Mucosa of gallbladder (tissue), 1 donor: ENCODE measurements around the gene NOB1. TPM values are rescaled to one million over a fixed set of nuclear protein-coding genes. Genes with fewer than 3 reads are reported as not detected.
A peak's percentile ranks its signal among the peaks of the same experiment; 100 is the strongest.

ENCODE experiments used
- DNase-seq: peaks from one replicate; pipeline ENCODE4 v3.0.0-alpha.2; 2020; ENCODE audit warnings: low spot score
- total RNA-seq: library from RNA; stranded (reverse); gene quantifications from one replicate; pipeline ENCODE4 v1.2.1, GENCODE V29; 2021
- donor health status: DM: no; HTN: no; CAD: no.

Gene NOB1
- total RNA-seq, 1 donor from 2014 or later = 31.6 TPM

GRCh38 chr16:69721441-69721957 lies 33.2 kb downstream of the NOB1 start:
- DNase-seq = peak; percentile 34

- no peak for DNase-seq
Measured at GRCh38 chr16:69720822-69721430, 33.8 kb downstream of the NOB1 start.

- DNase-seq = no peak
Measured at GRCh38 chr16:69718111-69718764, 36.5 kb downstream of the NOB1 start.

- no peak for DNase-seq
Measured at GRCh38 chr16:69717066-69717465, 37.7 kb downstream of the NOB1 start.

- DNase-seq = no peak
Measured at GRCh38 chr16:69712914-69713581, 41.7 kb downstream of the NOB1 start.

GRCh38 chr16:69712277-69712676 lies 42.4 kb downstream of the NOB1 start:
- DNase-seq = no peak

- peak; percentile 60 for DNase-seq
Measured at GRCh38 chr16:69711115-69711740, 43.5 kb downstream of the NOB1 start.

- no peak for DNase-seq
Measured at GRCh38 chr16:69709456-69710084, 45.2 kb downstream of the NOB1 start.

- DNase-seq = no peak
Measured at GRCh38 chr16:69707920-69708683, 46.6 kb downstream of the NOB1 start.

GRCh38 chr16:69706975-69707340 lies 47.8 kb downstream of the NOB1 start:
- no peak for DNase-seq

GRCh38 chr16:69706256-69706974 lies 48.3 kb downstream of the NOB1 start:
- DNase-seq = no peak

- no peak for DNase-seq
Measured at GRCh38 chr16:69703638-69704037, 51.1 kb downstream of the NOB1 start.

GRCh38 chr16:69701866-69702265 lies 52.9 kb downstream of the NOB1 start:
- DNase-seq = no peak

- DNase-seq = no peak
Measured at GRCh38 chr16:69701452-69701851, 53.3 kb downstream of the NOB1 start.

GRCh38 chr16:69699915-69700314 lies 54.8 kb downstream of the NOB1 start:
- no peak for DNase-seq

GRCh38 chr16:69698404-69698803 lies 56.3 kb downstream of the NOB1 start:
- no peak for DNase-seq

- no peak for DNase-seq
Measured at GRCh38 chr16:69693916-69694315, 60.8 kb downstream of the NOB1 start.

- DNase-seq = no peak
Measured at GRCh38 chr16:69691980-69692911, 62.5 kb downstream of the NOB1 start.
